ENCODE results near the gene MOGAT1.

Gene MOGAT1

GRCh38 chr2:222677981-222678380, 6.5 kb downstream of the MOGAT1 start:
- Histone ChIP-seq H3K14ac (ENCODE audit: low read length) (no peak overlapping the region), H3K36me3 (replicated peaks in 1 of 2; ENCODE audit: control insufficient read depth in 2 of 2, insufficient read depth in 2 of 2, low read length in 2 of 2) (no peaks in the 10 kb centered on the region), H2BK15ac (ENCODE audit: low read length) (no peak overlapping the region), H2AK5ac (ENCODE audit: low read depth, low read length) (no peak overlapping the region), H3K9ac (ENCODE audit: low read depth, low read length, poor library complexity) (no peak overlapping the region), H3K27me3 (ENCODE audit: control insufficient read depth in 3 of 3, insufficient read depth in 3 of 3, low read depth in 1 of 3, low read length in 3 of 3) (peaks cover 0 to 21% (median 0%) of the 10 kb centered on the region in 3 experiments), H4K8ac (ENCODE audit: low read depth, low read length) (no peak overlapping the region), H3K18ac (ENCODE audit: low read length) (no peak overlapping the region), H3K79me1 (ENCODE audit: low read depth, low read length) (no peaks in the 10 kb centered on the region), H2AFZ (ENCODE audit: low read length) (peak overlapping the region; percentile 9), H3K4me2 (ENCODE audit: insufficient read depth, low read length, poor library complexity, severe bottlenecking) (no peak overlapping the region), H3K27ac (replicated peaks; ENCODE audit: low read length) (no peak overlapping the region), H3K4me1 (ENCODE audit: control insufficient read depth in 2 of 2, insufficient read depth in 1 of 2, low read depth in 1 of 2, low read length in 2 of 2) (no peaks in the 10 kb centered on the region), H4K91ac (ENCODE audit: low read depth, low read length, poor library complexity) (no peak overlapping the region), H2BK12ac (ENCODE audit: low read length) (no peak overlapping the region), H3K4ac (ENCODE audit: low read length) (no peak overlapping the region), H2BK5ac (ENCODE audit: low read length) (no peak overlapping the region), H3K4me3 (ENCODE audit: low read length in 2 of 2) (no peak overlapping the region), H3K23ac (ENCODE audit: low read depth, low read length, poor library complexity) (no peak overlapping the region), H2BK120ac (ENCODE audit: low read depth, low read length) (no peak overlapping the region), H3K9me3 (replicated peaks in 1 of 2; ENCODE audit: control insufficient read depth in 2 of 2, insufficient read depth in 1 of 2, low read depth in 1 of 2, low read length in 2 of 2) (no peaks in the 10 kb centered on the region)
- no peak for DNase-seq (ENCODE audit: low spot score)
- no CpG with 5 or more reads among the region's 3 CpGs for WGBS, 2 donors (ENCODE audit: extremely low coverage in 2 of 2, insufficient read length in 2 of 2, insufficient replicate concordance in 1 of 2)

- WGBS, 2 donors (ENCODE audit: extremely low coverage in 2 of 2, insufficient read length in 2 of 2, insufficient replicate concordance in 1 of 2): no CpG with 5 or more reads among the region's 3 CpGs
- Histone ChIP-seq H4K91ac (ENCODE audit: low read depth, low read length, poor library complexity) (no peak overlapping the region), H4K8ac (ENCODE audit: low read depth, low read length) (no peak overlapping the region), H2BK15ac (ENCODE audit: low read length) (no peak overlapping the region), H3K9ac (ENCODE audit: low read depth, low read length, poor library complexity) (no peak overlapping the region), H3K27me3 (ENCODE audit: control insufficient read depth in 3 of 3, insufficient read depth in 3 of 3, low read depth in 1 of 3, low read length in 3 of 3) (peaks cover 0 to 4% (median 0%) of the 10 kb centered on the region in 3 experiments), H2BK12ac (ENCODE audit: low read length) (no peak overlapping the region), H2AFZ (ENCODE audit: low read length) (no peak overlapping the region), H3K36me3 (replicated peaks in 1 of 2; ENCODE audit: control insufficient read depth in 2 of 2, insufficient read depth in 2 of 2, low read length in 2 of 2) (no peaks in the 10 kb centered on the region), H3K4ac (ENCODE audit: low read length) (no peak overlapping the region), H2BK5ac (ENCODE audit: low read length) (no peak overlapping the region), H3K4me2 (ENCODE audit: insufficient read depth, low read length, poor library complexity, severe bottlenecking) (no peak overlapping the region), H3K9me3 (replicated peaks in 1 of 2; ENCODE audit: control insufficient read depth in 2 of 2, insufficient read depth in 1 of 2, low read depth in 1 of 2, low read length in 2 of 2) (no peaks in the 10 kb centered on the region), H3K23ac (ENCODE audit: low read depth, low read length, poor library complexity) (no peak overlapping the region), H3K27ac (replicated peaks; ENCODE audit: low read length) (no peak overlapping the region), H3K18ac (ENCODE audit: low read length) (no peak overlapping the region), H3K14ac (ENCODE audit: low read length) (no peak overlapping the region), H2AK5ac (ENCODE audit: low read depth, low read length) (no peak overlapping the region), H3K4me3 (ENCODE audit: low read length in 2 of 2) (no peak overlapping the region), H2BK120ac (ENCODE audit: low read depth, low read length) (no peak overlapping the region), H3K4me1 (ENCODE audit: control insufficient read depth in 2 of 2, insufficient read depth in 1 of 2, low read depth in 1 of 2, low read length in 2 of 2) (peaks cover 0 to 3% of the 10 kb centered on the region in 2 donors), H3K79me1 (ENCODE audit: low read depth, low read length) (no peaks in the 10 kb centered on the region)
- no peak for DNase-seq (ENCODE audit: low spot score)
These were observed 12.3 kb downstream of the MOGAT1 start for GRCh38 chr2:222683805-222684204.

GRCh38 chr2:222686086-222686750, 14.8 kb downstream of the MOGAT1 start:
- DNase-seq (ENCODE audit: low spot score): no peak
- no peak overlapping the region for H2BK12ac ChIP-seq (ENCODE audit: low read length)
- no peaks in the 10 kb centered on the region for H3K36me3 ChIP-seq (replicated peaks in 1 of 2; ENCODE audit: control insufficient read depth in 2 of 2, insufficient read depth in 2 of 2, low read length in 2 of 2)
- H2BK5ac ChIP-seq (ENCODE audit: low read length): no peak overlapping the region
- H3K14ac ChIP-seq (ENCODE audit: low read length): no peak overlapping the region
- no peak overlapping the region for H2BK120ac ChIP-seq (ENCODE audit: low read depth, low read length)
- H4K8ac ChIP-seq (ENCODE audit: low read depth, low read length): no peak overlapping the region
- H3K9ac ChIP-seq (ENCODE audit: low read depth, low read length, poor library complexity): no peak overlapping the region
- H2AK5ac ChIP-seq (ENCODE audit: low read depth, low read length): no peak overlapping the region
- no peak overlapping the region for H2BK15ac ChIP-seq (ENCODE audit: low read length)
- no CpG with 5 or more reads among the region's 5 CpGs for WGBS, 2 donors (ENCODE audit: extremely low coverage in 2 of 2, insufficient read length in 2 of 2, insufficient replicate concordance in 1 of 2)
- no peaks in the 10 kb centered on the region for H3K9me3 ChIP-seq (replicated peaks in 1 of 2; ENCODE audit: control insufficient read depth in 2 of 2, insufficient read depth in 1 of 2, low read depth in 1 of 2, low read length in 2 of 2)
- peaks cover 0 to 2% (median 0%) of the 10 kb centered on the region in 3 experiments for H3K27me3 ChIP-seq (ENCODE audit: control insufficient read depth in 3 of 3, insufficient read depth in 3 of 3, low read depth in 1 of 3, low read length in 3 of 3)
- H3K27ac ChIP-seq (replicated peaks; ENCODE audit: low read length): no peak overlapping the region
- H2AFZ ChIP-seq (ENCODE audit: low read length): no peak overlapping the region
- H3K4me1 ChIP-seq (ENCODE audit: control insufficient read depth in 2 of 2, insufficient read depth in 1 of 2, low read depth in 1 of 2, low read length in 2 of 2): peaks cover 0 to 3% of the 10 kb centered on the region in 2 donors
- H3K79me1 ChIP-seq (ENCODE audit: low read depth, low read length): no peaks in the 10 kb centered on the region
- no peak overlapping the region for H3K4me3 ChIP-seq (ENCODE audit: low read length in 2 of 2)
- H3K4ac ChIP-seq (ENCODE audit: low read length): no peak overlapping the region
- H4K91ac ChIP-seq (ENCODE audit: low read depth, low read length, poor library complexity): no peak overlapping the region
- H3K18ac ChIP-seq (ENCODE audit: low read length): no peak overlapping the region
- H3K4me2 ChIP-seq (ENCODE audit: insufficient read depth, low read length, poor library complexity, severe bottlenecking): no peak overlapping the region
- H3K23ac ChIP-seq (ENCODE audit: low read depth, low read length, poor library complexity): no peak overlapping the region

- H2BK5ac ChIP-seq (ENCODE audit: low read length): no peak overlapping the region
These were observed 17.5 kb downstream of the MOGAT1 start for GRCh38 chr2:222688917-222689316.

More at GRCh38 chr2:222688917-222689316, 17.5 kb downstream of the MOGAT1 start:
- H3K4me3 ChIP-seq (ENCODE audit: low read length in 2 of 2): no peak overlapping the region
- H3K27me3 ChIP-seq (ENCODE audit: control insufficient read depth in 3 of 3, insufficient read depth in 3 of 3, low read depth in 1 of 3, low read length in 3 of 3): no peaks in the 10 kb centered on the region
- no peak overlapping the region for H3K27ac ChIP-seq (replicated peaks; ENCODE audit: low read length)
- no peak overlapping the region for H2BK120ac ChIP-seq (ENCODE audit: low read depth, low read length)
- no peak overlapping the region for H4K8ac ChIP-seq (ENCODE audit: low read depth, low read length)
- no peak overlapping the region for H3K9ac ChIP-seq (ENCODE audit: low read depth, low read length, poor library complexity)
- H3K23ac ChIP-seq (ENCODE audit: low read depth, low read length, poor library complexity): no peak overlapping the region
- no peak for DNase-seq (ENCODE audit: low spot score)
- no peak overlapping the region for H2AFZ ChIP-seq (ENCODE audit: low read length)
- no peaks in the 10 kb centered on the region for H3K9me3 ChIP-seq (replicated peaks in 1 of 2; ENCODE audit: control insufficient read depth in 2 of 2, insufficient read depth in 1 of 2, low read depth in 1 of 2, low read length in 2 of 2)
- no peak overlapping the region for H2BK15ac ChIP-seq (ENCODE audit: low read length)
- no peak overlapping the region for H2AK5ac ChIP-seq (ENCODE audit: low read depth, low read length)
- H3K18ac ChIP-seq (ENCODE audit: low read length): no peak overlapping the region
- peaks cover 0 to 3% of the 10 kb centered on the region in 2 donors for H3K4me1 ChIP-seq (ENCODE audit: control insufficient read depth in 2 of 2, insufficient read depth in 1 of 2, low read depth in 1 of 2, low read length in 2 of 2)
- no CpG with 5 or more reads among the region's 2 CpGs for WGBS, 2 donors (ENCODE audit: extremely low coverage in 2 of 2, insufficient read length in 2 of 2, insufficient replicate concordance in 1 of 2)
- no peak overlapping the region for H2BK12ac ChIP-seq (ENCODE audit: low read length)
- no peaks in the 10 kb centered on the region for H3K36me3 ChIP-seq (replicated peaks in 1 of 2; ENCODE audit: control insufficient read depth in 2 of 2, insufficient read depth in 2 of 2, low read length in 2 of 2)
- no peak overlapping the region for H3K4me2 ChIP-seq (ENCODE audit: insufficient read depth, low read length, poor library complexity, severe bottlenecking)
- H3K79me1 ChIP-seq (ENCODE audit: low read depth, low read length): no peaks in the 10 kb centered on the region
- no peak overlapping the region for H4K91ac ChIP-seq (ENCODE audit: low read depth, low read length, poor library complexity)
- H3K4ac ChIP-seq (ENCODE audit: low read length): no peak overlapping the region
- no peak overlapping the region for H3K14ac ChIP-seq (ENCODE audit: low read length)
